ENCODE results near the gene RTN4IP1. TPM values are rescaled to one million over a fixed set of nuclear protein-coding genes. Genes with fewer than 3 reads are reported as not detected.

The RTN4IP1 gene
- total and polyA plus RNA-seq, 8 donors = 1.5 to 3.7 (median 2.1) TPM

DNA sequence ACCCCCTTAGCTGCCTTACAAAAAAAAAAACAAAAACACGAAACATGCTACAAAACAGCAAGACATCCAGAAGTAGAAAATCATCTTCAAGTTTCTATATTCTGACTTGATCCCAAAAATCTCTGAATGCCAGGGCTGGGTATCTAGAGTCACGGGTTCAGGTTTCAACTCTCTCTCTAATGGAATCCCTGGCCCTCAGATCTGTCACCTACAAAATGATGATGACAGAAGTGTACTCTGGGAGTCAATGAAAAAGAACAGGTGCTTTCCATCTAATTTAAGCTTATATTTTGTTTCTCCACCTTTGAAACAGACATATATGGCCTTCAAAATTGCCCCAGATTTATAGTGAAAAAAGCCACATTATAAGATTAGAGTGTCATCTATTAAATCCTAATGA lies 18.3 kb downstream of the RTN4IP1 start:
- Histone ChIP-seq H3K36me3 (no peaks in the 10 kb centered on the region), H3K27ac (no peak overlapping the region), H3K4me1 (no peaks in the 10 kb centered on the region), H3K4me3 (no peak overlapping the region), H3K9me3 (no peaks in the 10 kb centered on the region), H3K27me3 (no peaks in the 10 kb centered on the region)
- DNase-seq (no peak), ATAC-seq (no peak), FAIRE-seq (no peak)
- TF ChIP-seq, protein P1, sequence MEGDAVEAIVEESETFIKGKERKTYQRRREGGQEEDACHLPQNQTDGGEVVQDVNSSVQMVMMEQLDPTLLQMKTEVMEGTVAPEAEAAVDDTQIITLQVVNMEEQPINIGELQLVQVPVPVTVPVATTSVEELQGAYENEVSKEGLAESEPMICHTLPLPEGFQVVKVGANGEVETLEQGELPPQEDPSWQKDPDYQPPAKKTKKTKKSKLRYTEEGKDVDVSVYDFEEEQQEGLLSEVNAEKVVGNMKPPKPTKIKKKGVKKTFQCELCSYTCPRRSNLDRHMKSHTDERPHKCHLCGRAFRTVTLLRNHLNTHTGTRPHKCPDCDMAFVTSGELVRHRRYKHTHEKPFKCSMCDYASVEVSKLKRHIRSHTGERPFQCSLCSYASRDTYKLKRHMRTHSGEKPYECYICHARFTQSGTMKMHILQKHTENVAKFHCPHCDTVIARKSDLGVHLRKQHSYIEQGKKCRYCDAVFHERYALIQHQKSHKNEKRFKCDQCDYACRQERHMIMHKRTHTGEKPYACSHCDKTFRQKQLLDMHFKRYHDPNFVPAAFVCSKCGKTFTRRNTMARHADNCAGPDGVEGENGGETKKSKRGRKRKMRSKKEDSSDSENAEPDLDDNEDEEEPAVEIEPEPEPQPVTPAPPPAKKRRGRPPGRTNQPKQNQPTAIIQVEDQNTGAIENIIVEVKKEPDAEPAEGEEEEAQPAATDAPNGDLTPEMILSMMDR (IDR thresholded peaks at IDR 0.05) = no peak
- 86 to 89% methylated on average over 2 of the region's 2 CpGs for WGBS, 2 donors
- intact Hi-C loops (cut with DNase I) = no loop called here

DNA sequence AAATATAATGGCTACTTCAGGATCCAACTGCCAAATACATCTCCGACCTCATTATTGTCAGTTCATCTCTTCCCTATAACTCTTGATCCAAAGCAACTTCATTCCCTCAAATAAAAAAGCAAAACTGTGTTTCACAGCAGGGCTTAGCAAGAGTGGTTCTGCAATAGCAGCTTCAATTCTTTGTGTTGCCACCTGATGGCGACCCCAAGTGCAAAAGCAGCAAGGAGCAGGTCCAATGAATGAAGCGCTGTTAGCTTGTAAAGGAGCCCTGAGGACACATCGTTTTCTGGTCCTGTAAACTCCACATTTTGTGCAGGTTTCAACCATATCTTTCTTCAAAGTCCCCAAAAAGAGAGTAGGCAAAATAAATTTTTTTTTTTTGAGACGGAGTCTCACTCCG lies 19.6 kb downstream of the RTN4IP1 start:
- TF ChIP-seq, protein P1 (IDR thresholded peaks at IDR 0.05) = peak in 1 of 4 donors; percentile 23
- ATAC-seq = peak in 3 of 4 donors; percentile 80 to 84 (median 81)
- intact Hi-C loops (cut with DNase I) = loop anchor here in 2 of 3 donors (5.0 kb wide), 1 partner anchor 368 kb away; no protein-coding TSS in a partner anchor

DNA sequence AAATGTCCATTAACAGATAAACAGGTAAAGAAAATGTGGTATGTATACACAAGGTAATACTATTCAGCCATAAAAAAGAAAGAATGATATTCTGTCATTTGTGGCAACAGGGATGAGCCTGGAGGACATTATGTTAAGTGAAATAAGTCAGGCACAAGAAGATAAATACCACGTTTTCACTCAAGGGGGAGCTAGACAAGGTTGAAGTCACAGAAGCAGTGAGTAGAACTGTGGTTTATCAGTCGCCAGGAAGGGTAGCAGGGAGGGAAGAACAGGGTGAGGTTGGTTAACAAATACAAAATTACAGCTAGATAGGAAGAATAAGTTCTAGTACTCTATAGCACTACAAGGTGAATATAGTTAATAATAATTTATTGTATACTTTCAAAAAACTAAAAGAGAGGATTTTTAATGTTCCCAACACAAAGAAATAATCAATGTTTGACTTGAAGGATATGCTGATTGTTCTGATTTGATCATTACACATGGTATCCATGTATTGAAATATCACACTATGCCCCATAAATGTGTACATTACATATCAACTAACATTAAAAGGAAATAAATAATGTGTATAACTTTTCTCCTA lies 21.1 kb downstream of the RTN4IP1 start:
- no peaks in the 10 kb centered on the region for H3K9me3 ChIP-seq
- TF ChIP-seq, protein P1 (IDR thresholded peaks at IDR 0.05) = peak; percentile 42 to 54 (median 49)
- ATAC-seq (peak; percentile 67 to 97 (median 94)), DNase-seq (peak in 3 of 6 donors; percentile 15 to 39 (median 25)), FAIRE-seq (no peak)
- H3K27me3 ChIP-seq = no peaks in the 10 kb centered on the region
- no peaks in the 10 kb centered on the region for H3K4me1 ChIP-seq
- H3K27ac ChIP-seq = no peak overlapping the region
- no peaks in the 10 kb centered on the region for H3K36me3 ChIP-seq
- no peak overlapping the region for H3K4me3 ChIP-seq
- 0 to 7% methylated on average over 2 of the region's 2 CpGs for WGBS, 2 donors
- intact Hi-C loops (cut with DNase I) = loop anchor here in 2 of 3 donors (5.0 kb wide), 1 partner anchor 369 kb away; no protein-coding TSS in a partner anchor

More for the DNA sequence above, 19.6 kb downstream of the RTN4IP1 start:
- DNase-seq = peak in 2 of 6 donors; percentile 26 to 50
- Histone ChIP-seq H3K27me3 (no peaks in the 10 kb centered on the region), H3K4me1 (no peaks in the 10 kb centered on the region), H3K36me3 (no peaks in the 10 kb centered on the region), H3K27ac (no peak overlapping the region), H3K4me3 (no peak overlapping the region), H3K9me3 (no peaks in the 10 kb centered on the region)
- 68 to 71% methylated on average over 6 of the region's 6 CpGs for WGBS, 2 donors
- no peak for FAIRE-seq

DNA sequence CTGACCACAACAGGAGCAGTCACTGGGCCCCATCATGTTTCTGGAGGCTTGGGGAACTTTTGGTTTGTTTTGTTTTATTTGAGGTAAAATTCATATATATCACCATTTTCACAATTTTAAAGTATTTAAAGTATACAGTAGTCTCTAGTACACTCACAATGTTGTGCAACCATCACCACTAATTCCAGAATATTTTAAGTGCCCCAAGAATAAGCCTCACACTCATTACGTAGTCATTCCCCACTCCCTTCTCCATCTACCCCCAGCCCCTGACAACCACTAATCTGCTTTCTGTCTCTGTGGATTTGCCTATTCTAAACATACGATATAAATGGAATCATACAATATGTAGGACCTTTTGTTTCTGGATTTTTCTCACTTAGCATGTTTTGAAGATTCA lies 29.0 kb downstream of the RTN4IP1 start:
- intact Hi-C loops (cut with DNase I) = no loop called here
- WGBS, 2 donors = 95 to 99% methylated on average over 2 of the region's 2 CpGs
- FAIRE-seq = no peak

DNA sequence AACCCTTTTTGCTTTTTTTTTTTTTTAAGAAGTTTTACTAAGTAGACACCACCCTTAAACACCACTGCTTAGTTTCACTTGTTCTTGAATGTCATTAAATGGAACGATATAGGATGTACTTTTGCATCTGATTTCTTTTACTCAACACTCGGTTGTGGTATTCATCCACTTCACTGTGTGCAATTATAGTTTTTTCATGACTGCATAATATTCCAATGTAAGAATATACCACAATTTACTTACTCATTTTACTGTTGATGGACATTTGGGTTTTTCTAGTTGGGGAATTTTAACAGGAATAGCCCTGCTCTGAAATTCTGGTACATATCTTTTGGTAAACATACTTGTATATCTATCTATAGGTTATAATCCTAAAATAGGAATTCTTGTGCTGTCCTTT lies 29.9 kb downstream of the RTN4IP1 start:
- H3K4me1 ChIP-seq = no peaks in the 10 kb centered on the region
- no peaks in the 10 kb centered on the region for H3K9me3 ChIP-seq
- no peak for FAIRE-seq
- H3K27me3 ChIP-seq = no peaks in the 10 kb centered on the region
- intact Hi-C loops (cut with DNase I) = no loop called here
- no peak for DNase-seq
- H3K36me3 ChIP-seq = no peaks in the 10 kb centered on the region
- WGBS, 2 donors = 50 to 84% methylated on average over 2 of the region's 2 CpGs
- H3K27ac ChIP-seq = no peak overlapping the region
- no peak overlapping the region for H3K4me3 ChIP-seq
- ATAC-seq = no peak
- TF ChIP-seq, protein P1 (IDR thresholded peaks at IDR 0.05) = no peak

More for the DNA sequence above, 29.0 kb downstream of the RTN4IP1 start:
- no peaks in the 10 kb centered on the region for H3K36me3 ChIP-seq
- H3K27ac ChIP-seq = no peak overlapping the region
- no peaks in the 10 kb centered on the region for H3K9me3 ChIP-seq
- DNase-seq (no peak), ATAC-seq (no peak)
- TF ChIP-seq, protein P1 (IDR thresholded peaks at IDR 0.05) = no peak
- no peak overlapping the region for H3K4me3 ChIP-seq
- H3K4me1 ChIP-seq = no peaks in the 10 kb centered on the region
- no peaks in the 10 kb centered on the region for H3K27me3 ChIP-seq

All from pancreas (tissue), 10 donors.